ENCODE measurements around the gene CATSPERZ.
A peak's percentile ranks its signal among the peaks of the same experiment; 100 is the strongest.
"Not testable (repeated sequence)": the region's sequence is repeated elsewhere in the genome, so short reads cannot be mapped to it uniquely, and the experiment has no call there.

CATSPERZ gene

DNA sequence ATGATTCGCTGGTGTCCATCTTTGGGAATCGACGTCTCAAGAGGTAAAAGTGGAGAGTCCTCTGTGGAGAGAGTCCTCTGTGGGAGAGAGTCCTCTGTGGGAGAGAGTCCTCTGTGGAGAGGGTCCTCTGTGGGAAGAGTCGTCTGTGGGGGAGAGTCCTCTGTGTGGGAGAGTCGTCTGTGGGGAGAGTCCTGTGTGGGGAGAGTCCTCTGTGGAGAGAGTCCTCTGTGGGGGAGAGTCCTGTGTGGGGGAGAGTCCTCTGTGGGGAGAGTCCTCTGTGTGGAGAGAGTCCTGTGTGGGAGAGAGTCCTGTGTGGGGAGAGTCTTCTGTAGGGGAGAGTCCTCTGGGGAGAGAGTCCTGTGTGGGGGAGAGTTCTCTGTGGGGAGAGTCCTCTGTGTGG lies 20.9 kb downstream of the CATSPERZ start:
- DNase-seq = no peak

GRCh38 chr11:64321533-64321932 lies 21.4 kb downstream of the CATSPERZ start:
- no peak for DNase-seq

GRCh38 chr11:64322925-64323260 lies 22.7 kb downstream of the CATSPERZ start:
- no peak for DNase-seq

DNA sequence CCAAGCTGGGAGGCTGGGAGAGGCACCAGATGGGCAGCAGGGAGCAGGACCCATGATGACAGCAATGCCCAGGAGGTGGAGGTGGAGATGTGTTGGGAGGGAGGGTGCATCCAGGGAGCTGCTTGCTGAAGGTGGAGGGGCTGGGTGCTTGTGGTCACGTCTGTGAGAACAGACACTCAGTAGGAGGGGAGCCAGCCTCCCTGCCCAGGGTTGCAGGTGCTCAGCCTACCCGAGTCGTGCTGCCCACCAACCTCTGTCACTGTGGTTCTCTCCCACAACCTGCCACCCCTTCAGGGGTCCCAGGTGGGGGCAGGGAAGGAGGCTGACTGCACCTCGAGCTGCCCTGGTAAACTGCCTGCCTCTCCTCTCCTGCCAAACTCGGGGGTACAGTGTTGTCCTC lies 23.2 kb downstream of the CATSPERZ start:
- DNase-seq = no peak

GRCh38 chr11:64323984-64324383 lies 23.8 kb downstream of the CATSPERZ start:
- DNase-seq = not testable (repeated sequence)

GRCh38 chr11:64324692-64325469 lies 24.7 kb downstream of the CATSPERZ start:
- DNase-seq = no peak

DNA sequence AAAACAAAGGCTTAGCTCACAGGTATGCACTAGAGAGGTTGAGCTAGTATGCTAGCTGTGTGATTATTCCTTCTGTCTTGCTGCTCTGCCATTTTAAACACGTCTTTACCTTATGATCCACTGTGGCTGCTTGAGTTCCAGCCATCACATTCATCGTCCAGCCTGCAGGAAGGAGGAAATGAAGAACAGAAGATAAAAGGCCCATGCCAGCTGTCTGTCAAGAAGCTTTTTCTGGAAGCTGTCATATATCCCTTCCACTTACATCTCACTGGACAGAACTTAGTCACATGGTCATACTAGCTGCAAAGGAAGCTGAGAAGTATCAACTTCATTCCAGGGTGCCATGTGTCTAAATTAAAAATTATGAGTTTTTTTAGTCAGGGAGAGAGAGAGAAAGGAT lies 27.2 kb downstream of the CATSPERZ start:
- DNase-seq = no peak

DNA sequence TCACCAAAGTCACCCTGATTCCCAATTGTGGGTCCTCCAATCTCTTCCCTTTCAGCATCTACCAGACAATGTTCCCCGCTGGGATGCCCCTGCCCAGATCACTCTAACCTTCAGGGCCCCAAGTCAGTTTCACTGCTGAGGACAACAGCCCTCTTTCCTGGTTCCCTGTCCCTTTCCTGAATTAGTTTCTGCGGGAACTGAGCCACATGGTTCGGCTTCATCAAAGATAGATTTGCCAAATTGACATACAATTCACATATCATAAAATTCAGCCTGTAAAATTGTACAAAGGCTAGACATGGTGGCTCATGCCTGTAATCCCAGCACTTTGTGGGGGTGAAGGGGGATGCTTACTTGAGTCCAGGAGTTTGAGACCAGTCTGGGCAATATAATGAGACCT lies 27.8 kb downstream of the CATSPERZ start:
- DNase-seq = no peak

- no peak for DNase-seq
Measured at GRCh38 chr11:64330888-64331287, 30.7 kb downstream of the CATSPERZ start.

- peak; percentile 42 for DNase-seq
Measured at GRCh38 chr11:64331569-64332371, 31.6 kb downstream of the CATSPERZ start.

- no peak for DNase-seq
Measured at GRCh38 chr11:64333556-64333955, 33.4 kb downstream of the CATSPERZ start.

GRCh38 chr11:64334764-64335735 lies 34.9 kb downstream of the CATSPERZ start:
- DNase-seq = no peak

- no peak for DNase-seq
Measured at GRCh38 chr11:64337538-64338249, 37.5 kb downstream of the CATSPERZ start.

DNA sequence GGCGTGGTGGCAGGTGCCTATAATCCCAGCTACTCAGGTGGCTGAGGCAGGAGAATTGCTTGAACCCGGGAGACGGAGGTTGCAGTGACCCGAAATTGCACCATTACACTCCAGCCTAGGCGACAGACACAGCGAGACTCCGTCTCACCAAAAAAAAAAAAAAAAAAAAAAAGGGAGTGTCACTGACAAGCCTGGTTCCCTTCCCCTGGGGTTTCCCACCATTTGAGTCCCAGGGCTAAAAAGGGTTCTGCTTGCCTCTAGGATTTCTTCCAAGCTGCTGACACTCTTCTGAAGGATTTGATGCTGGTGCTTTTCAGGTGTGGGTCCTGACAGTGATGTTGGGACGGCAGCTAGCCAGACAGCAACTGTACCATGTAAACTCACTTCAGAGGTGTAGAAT lies 38.6 kb downstream of the CATSPERZ start:
- no peak for DNase-seq

DNA sequence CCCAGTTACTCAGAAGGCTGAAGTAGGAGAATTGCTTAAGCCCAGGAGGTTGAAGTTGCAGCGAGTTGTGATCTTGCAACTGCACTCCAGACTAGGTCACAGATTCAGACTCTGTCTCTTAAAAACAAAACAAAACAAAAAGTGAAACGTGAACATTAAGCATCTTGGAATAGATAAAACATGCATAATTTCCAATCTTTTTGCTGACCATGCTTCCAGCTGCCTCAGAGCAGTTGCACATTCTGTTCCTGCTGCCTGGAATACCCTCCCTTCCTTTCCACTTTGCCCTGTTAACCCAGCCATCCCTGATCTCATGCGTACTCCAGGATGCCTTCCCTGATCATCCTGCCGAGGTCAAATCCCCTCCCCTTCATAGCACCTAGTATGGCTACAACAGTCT lies 39.1 kb downstream of the CATSPERZ start:
- no peak for DNase-seq

GRCh38 chr11:64339754-64340408 lies 39.7 kb downstream of the CATSPERZ start, which contains the start of gene CCDC88B:
Gene CCDC88B (plus strand): TSS chr11:64340204. CDS start chr11:64340267, 63 bp downstream.
- peak; percentile 34 for DNase-seq

- DNase-seq = peak; percentile 44
Measured at GRCh38 chr11:64340671-64341335, 40.6 kb downstream of the CATSPERZ start.

- DNase-seq = peak; percentile 19
Measured at GRCh38 chr11:64341429-64341828, 41.3 kb downstream of the CATSPERZ start.

DNA sequence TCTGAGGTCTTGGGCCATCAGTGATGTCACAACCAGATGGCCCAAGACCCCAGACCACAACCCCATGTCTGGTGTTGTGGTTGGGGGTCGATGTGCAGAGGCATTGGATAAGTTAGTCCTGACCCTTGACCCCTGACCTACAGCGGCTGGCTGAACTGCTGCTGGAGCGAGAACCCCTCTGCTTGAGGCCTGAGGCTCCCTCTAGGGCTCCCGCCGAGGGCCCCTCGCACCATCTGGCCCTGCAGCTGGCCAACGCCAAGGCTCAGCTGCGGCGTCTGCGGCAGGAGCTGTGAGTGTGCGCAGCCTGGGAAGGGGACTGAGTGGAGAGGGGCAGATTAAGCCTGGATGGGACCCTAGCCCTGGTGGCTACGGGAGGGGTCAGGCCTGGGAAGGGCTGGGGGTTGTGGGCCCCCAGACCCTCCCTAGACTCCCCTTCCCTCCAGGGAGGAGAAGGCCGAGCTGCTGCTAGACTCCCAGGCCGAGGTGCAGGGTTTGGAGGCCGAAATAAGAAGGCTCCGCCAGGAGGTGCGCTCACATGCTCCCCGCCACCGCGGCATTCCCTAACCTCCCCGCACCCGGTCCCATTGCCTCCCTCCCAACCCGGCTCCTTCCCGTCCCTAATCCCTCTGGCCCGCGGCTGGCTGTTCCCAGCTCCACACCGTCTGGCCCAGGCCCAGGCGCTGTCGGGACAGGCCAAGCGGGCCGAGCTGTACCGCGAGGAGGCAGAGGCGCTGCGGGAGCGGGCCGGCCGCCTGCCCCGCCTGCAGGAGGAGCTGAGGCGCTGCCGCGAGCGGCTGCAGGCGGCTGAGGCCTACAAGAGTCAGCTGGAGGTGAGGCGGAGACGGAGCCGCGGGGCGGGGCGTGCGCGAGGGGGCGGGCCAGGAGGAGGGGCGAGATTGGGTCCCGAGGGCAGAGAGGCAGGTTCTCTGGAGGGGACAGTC lies 42.0 kb downstream of the CATSPERZ start:
- peak; percentile 87 for DNase-seq

Data from right hindlimb (tissue), 1 donor.